HTERT RPE-1 (cell line): Measurements from ENCODE around the gene SAE1.

Source experiments
- in situ Hi-C: fragments of 300-500 bp; cut with MboI; formaldehyde crosslinking; loops from 4 replicates; pipeline ENCODE4 v1.14.3; 2020; ENCODE audit warnings: low sequenced_read_pairs

Gene SAE1

GRCh38 chr19:47209319-47210179, 78.9 kb downstream of the SAE1 start:
- in situ Hi-C loops = no loop called here

GRCh38 chr19:47210180-47210490, 79.5 kb downstream of the SAE1 start:
- in situ Hi-C loops = no loop called here

GRCh38 chr19:47210689-47211316, 80.2 kb downstream of the SAE1 start:
- in situ Hi-C loops = no loop called here

DNA sequence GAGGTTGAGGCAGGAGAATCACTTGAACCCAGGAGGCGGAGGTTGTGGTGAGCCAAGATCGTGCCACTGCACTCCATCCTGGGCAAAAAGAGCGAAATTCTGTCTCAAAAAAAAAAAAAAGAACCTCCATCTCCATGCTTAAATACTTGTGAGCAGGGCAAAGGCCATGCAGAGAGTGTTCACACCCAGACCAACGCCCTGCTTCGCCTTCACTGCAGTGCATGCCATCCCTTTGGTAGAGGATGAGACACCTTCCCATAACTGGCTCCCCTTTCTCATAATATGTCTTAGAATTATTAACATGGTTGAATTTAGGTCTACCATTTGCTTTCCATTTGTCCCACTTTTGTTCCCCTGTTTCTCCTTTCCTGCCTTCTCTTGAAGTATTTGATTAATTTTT, 84.9 kb downstream of the SAE1 start:
- in situ Hi-C loops = no loop called here

DNA sequence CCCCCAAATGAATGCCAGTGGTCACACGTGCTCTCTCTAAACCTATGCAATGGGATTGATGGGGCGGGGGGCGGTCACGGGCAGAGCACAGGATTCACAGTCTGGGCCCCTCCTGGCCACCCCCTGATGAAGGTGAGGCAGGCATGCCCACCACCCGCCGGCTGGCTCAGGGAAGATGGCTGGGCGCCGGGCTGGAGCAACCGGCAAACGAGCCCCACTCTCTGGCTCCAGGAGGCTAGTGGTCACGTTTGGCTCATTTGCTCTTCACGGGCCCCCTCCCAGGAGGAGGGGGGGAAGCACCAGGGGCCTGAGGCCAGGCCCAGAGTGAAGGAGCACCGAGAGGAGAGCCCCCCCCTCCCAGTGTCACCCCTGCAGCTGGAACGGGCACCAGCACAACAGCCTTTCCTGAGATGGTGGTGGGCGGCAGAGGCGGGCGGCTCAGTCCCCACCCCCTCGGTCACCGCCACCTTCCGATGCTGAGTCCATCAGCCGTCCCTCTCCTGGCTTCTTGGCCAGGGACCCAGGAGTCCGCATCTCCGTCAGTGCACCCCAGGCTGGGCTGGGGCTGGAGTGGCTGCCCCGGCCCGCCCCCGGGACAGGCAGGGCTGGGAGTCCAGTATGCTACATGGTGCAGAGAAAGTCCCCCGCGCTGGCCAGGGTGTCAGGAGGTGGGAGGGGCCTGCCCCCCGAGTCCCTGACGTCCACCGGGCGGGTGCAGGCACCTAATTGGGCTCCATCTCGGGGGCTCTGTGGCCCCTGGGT, 90.6 kb downstream of the SAE1 start:
- in situ Hi-C loops = no loop called here

- in situ Hi-C loops = no loop called here
Observed at GRCh38 chr19:47221890-47222289, 91.3 kb downstream of the SAE1 start.

- in situ Hi-C loops = no loop called here
Observed at GRCh38 chr19:47225746-47226425, 95.3 kb downstream of the SAE1 start.

GRCh38 chr19:47226426-47227351, 96.1 kb downstream of the SAE1 start:
- in situ Hi-C loops = no loop called here

GRCh38 chr19:47227352-47228167, 96.9 kb downstream of the SAE1 start:
- in situ Hi-C loops = no loop called here

- in situ Hi-C loops = no loop called here
Observed at GRCh38 chr19:47228168-47228936, 97.7 kb downstream of the SAE1 start.

GRCh38 chr19:47228937-47229675, 98.5 kb downstream of the SAE1 start:
- in situ Hi-C loops = no loop called here

GRCh38 chr19:47229676-47230053, 99.0 kb downstream of the SAE1 start:
- in situ Hi-C loops = no loop called here

DNA sequence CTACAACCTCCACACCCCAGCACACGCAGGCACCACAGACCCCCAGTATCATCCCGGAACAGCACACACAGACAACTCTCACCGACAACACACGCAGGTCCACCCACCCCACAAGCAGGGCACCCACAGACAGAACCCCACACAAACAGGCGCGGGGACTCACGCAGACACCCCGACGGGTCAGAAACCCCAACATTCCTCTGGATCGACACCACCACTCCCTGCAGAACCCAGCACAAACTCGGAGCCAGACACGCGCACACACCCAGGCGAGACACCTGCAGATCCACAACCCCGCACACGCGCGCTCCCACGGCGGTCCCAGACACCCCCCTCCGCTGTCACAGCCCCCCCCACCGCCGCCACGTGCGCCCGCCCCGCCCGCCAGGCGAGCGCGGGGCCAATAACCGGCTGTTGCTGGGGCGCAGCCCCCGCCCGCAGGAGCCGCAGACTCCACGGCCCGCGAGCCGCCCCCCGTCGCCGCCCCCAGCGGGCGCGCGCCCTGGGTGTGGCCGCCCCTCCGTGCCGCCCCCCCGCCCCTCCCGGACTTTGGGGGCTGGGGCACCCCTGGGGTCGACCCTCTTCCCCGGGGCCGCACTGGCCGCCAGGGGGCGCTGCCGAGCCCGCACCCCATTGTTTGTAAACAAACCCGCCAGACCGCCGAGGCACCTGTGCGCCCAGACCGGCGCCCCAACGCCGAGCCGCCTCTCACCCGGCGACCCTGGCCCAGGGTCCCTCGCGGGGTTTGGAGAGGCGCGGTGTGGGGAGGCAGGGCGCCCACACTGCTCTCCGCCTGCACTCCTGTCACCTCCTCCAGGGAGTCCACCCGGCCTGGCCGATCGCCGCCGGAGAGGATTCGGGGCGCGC, 99.7 kb downstream of the SAE1 start:
- in situ Hi-C loops = no loop called here

DNA sequence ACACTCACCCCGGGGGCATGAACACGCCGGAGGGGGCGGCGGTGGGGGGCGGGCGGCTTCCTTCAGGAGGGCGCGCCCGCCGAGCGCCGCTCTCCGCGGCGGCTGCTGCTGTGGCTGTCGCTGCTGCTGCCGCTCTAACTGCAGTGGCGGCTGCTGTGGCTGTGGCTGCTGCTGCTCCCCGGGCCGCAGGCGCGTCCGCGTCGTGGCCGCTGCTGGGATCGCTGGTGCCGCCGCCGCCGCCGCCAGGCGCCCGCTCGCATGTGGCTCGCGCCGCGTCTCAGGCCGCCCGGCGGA, 100.2 kb downstream of the SAE1 start, which contains the start of gene BBC3:
Gene BBC3 (minus strand): TSS at position 279 of the 294 bp plus-strand sequence. CDS start 2,768 bp downstream, outside the sequence.
- in situ Hi-C loops = no loop called here

GRCh38 chr19:47231215-47232054, 100.8 kb downstream of the SAE1 start:
- in situ Hi-C loops = no loop called here
